ELR (cell line): Measurements from ENCODE around the gene EHBP1.
A peak's percentile ranks its signal among the peaks of the same experiment; 100 is the strongest.

Experiments
- DNase-seq: peaks from one replicate; pipeline ENCODE4 v3.0.0-alpha.2; 2015; ENCODE audit warnings: low read depth

Gene EHBP1

GRCh38 chr2:62785216-62785615, 79.7 kb downstream of the EHBP1 start:
- peak; percentile 70 for DNase-seq

- DNase-seq = peak; percentile 34
Measured at GRCh38 chr2:62785810-62786597, 80.5 kb downstream of the EHBP1 start.

- peak; percentile 55 for DNase-seq
Measured at GRCh38 chr2:62787386-62787785, 81.9 kb downstream of the EHBP1 start.

GRCh38 chr2:62789518-62789917, 84.0 kb downstream of the EHBP1 start:
- DNase-seq = no peak

- DNase-seq = no peak
Measured at GRCh38 chr2:62789918-62790317, 84.4 kb downstream of the EHBP1 start.

- DNase-seq = no peak
Measured at GRCh38 chr2:62792408-62792807, 86.9 kb downstream of the EHBP1 start.

- DNase-seq = no peak
Measured at GRCh38 chr2:62793213-62793612, 87.7 kb downstream of the EHBP1 start.

- peak; percentile 58 for DNase-seq
Measured at GRCh38 chr2:62794791-62795190, 89.3 kb downstream of the EHBP1 start.

GRCh38 chr2:62795341-62795740, 89.8 kb downstream of the EHBP1 start:
- no peak for DNase-seq

GRCh38 chr2:62797107-62797506, 91.6 kb downstream of the EHBP1 start:
- no peak for DNase-seq

- DNase-seq = no peak
Measured at GRCh38 chr2:62800618-62801017, 95.1 kb downstream of the EHBP1 start.

- DNase-seq = no peak
Measured at GRCh38 chr2:62801110-62801509, 95.6 kb downstream of the EHBP1 start.

GRCh38 chr2:62801814-62802523, 96.5 kb downstream of the EHBP1 start:
- peak; percentile 34 for DNase-seq

GRCh38 chr2:62803961-62804360, 98.4 kb downstream of the EHBP1 start:
- DNase-seq = no peak

- peak; percentile 44 for DNase-seq
Measured at GRCh38 chr2:62806231-62806630, 100.7 kb downstream of the EHBP1 start.

GRCh38 chr2:62808554-62808953, 103.0 kb downstream of the EHBP1 start:
- no peak for DNase-seq

GRCh38 chr2:62811086-62811485, 105.6 kb downstream of the EHBP1 start:
- no peak for DNase-seq

GRCh38 chr2:62811972-62812371, 106.5 kb downstream of the EHBP1 start:
- no peak for DNase-seq

GRCh38 chr2:62812921-62813825, 107.7 kb downstream of the EHBP1 start:
- DNase-seq = no peak

- peak; percentile 85 for DNase-seq
Measured at GRCh38 chr2:62814123-62814522, 108.6 kb downstream of the EHBP1 start.

- DNase-seq = peak; percentile 7
Measured at GRCh38 chr2:62817348-62817747, 111.8 kb downstream of the EHBP1 start.

- DNase-seq = peak; percentile 81
Measured at GRCh38 chr2:62817995-62818713, 112.6 kb downstream of the EHBP1 start.
